ENCODE results near the gene PTPN12.

The PTPN12 gene

DNA sequence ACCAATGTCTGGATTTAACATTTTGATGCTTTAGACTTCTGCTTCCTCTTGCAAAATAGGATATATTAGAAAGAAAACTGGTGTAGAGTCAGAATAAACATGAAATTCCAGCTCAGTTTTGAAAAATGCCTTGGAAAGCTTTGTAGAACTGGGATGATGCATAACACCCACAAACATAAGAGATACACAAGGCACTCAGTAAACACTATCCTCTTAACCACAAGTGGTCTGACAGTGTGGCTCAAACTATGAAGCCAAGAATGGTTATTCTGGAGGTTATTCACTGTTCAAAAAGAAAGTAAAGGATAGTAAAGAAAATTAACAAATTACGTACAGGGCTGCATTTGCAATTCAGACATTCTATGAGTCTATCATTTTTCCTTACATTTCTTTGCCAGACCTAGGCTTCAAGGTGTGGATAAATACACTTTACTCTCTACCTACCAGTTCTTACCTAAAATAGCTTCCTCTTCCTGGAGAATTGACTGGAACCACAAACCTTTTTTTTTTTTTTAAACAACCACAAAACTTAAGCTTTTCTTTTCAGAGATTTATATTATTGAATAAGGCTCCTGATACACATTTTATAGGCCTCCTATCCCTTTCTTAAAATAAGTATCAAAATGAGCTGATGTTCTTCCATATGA, 150.1 kb downstream of the PTPN12 start:
- H3K36me3 ChIP-seq: peaks cover 14% of the 10 kb centered on the region
- TF ChIP-seq, protein P1, sequence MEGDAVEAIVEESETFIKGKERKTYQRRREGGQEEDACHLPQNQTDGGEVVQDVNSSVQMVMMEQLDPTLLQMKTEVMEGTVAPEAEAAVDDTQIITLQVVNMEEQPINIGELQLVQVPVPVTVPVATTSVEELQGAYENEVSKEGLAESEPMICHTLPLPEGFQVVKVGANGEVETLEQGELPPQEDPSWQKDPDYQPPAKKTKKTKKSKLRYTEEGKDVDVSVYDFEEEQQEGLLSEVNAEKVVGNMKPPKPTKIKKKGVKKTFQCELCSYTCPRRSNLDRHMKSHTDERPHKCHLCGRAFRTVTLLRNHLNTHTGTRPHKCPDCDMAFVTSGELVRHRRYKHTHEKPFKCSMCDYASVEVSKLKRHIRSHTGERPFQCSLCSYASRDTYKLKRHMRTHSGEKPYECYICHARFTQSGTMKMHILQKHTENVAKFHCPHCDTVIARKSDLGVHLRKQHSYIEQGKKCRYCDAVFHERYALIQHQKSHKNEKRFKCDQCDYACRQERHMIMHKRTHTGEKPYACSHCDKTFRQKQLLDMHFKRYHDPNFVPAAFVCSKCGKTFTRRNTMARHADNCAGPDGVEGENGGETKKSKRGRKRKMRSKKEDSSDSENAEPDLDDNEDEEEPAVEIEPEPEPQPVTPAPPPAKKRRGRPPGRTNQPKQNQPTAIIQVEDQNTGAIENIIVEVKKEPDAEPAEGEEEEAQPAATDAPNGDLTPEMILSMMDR (IDR thresholded peaks at IDR 0.05; ENCODE audit: low read depth, low read length): no peak
- H3K4me1 ChIP-seq: peaks cover 6% of the 10 kb centered on the region; the same call in 1 of the 2 replicates
- no peak overlapping the region for H3K4me3 ChIP-seq (ENCODE audit: low read depth, low read length)
- H3K9me3 ChIP-seq: no peaks in the 10 kb centered on the region
- no peaks in the 10 kb centered on the region for H3K27me3 ChIP-seq
- DNase-seq: no peak

DNA sequence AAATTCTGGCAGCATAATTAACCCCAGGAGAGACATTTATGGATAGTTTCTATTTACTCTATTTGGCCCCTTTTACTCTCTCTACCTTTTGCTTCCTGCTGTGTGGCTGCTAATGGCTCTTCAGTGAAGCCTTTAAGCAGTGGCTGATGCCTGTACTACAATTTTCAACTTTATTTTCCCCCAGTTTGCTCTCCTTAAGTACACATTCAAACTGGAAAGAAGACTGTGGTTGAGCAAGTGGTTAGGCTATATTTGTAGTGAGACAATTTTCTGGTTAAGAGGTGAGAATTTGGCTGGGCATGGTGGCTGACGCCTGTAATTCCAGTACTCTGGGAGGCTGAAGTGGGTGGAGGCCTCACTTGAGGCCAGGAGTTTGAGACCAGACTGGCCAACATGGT, 150.7 kb downstream of the PTPN12 start:
- DNase-seq: no peak
- H3K36me3 ChIP-seq: peaks cover 11% of the 10 kb centered on the region
- H3K4me3 ChIP-seq (ENCODE audit: low read depth, low read length): no peak overlapping the region
- H3K27me3 ChIP-seq: no peaks in the 10 kb centered on the region
- H3K4me1 ChIP-seq: peaks cover 6% of the 10 kb centered on the region; the same call in 1 of the 2 replicates
- H3K9me3 ChIP-seq: no peaks in the 10 kb centered on the region
- TF ChIP-seq, protein P1 (IDR thresholded peaks at IDR 0.05; ENCODE audit: low read depth, low read length): no peak

Measured in BE2C (cell line).